ENCODE measurements around the gene ASTN2. TPM values are rescaled to one million over a fixed set of nuclear protein-coding genes. Genes with fewer than 3 reads are reported as not detected.

Gene ASTN2
- total and polyA plus RNA-seq, 2 experiments from 2014 or later: 7.0 to 24.6 TPM

DNA sequence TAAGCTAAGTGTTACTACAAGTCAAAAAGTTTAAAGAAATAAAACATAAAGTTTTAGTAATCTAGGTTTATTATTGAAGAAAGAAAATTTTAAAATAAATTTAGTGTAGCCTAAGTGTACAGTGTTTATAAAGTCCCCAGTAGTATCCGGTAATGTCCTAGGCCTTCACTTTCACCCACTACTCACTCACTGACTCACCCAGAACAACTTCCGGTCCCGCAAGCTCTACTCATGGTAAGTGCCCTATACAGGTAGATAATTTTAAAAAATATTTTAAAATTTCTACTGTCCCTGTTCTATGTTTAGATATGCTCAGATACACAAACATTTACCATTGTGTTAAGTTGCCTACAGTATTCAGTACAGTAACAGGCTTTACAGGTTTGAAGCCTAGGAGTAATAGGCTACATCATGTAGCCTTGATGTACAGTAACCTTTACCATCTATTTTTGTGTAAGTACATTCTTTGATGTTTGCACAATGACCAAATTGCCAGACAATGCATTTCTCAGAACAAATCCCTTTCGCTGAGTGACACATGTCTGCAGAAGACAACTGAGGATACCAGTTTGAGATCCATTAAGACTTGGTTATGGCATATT, 474.1 kb downstream of the ASTN2 start:
- TF ChIP-seq ZNF114 (CRISPR knock-in tag; IDR thresholded peaks at IDR 0.05) (no peak), ZNF331 (CRISPR knock-in tag; IDR thresholded peaks at IDR 0.05; ENCODE audit: low read depth) (no peak), CTCF (conservative IDR thresholded peaks at IDR 0.05; ENCODE audit: low read depth in 2 of 2) (no peak), EZH2 (IDR thresholded peaks at IDR 0.05; ENCODE audit: low read depth, unreplicated experiment) (no peak)
- TF ChIP-seq, protein P1, sequence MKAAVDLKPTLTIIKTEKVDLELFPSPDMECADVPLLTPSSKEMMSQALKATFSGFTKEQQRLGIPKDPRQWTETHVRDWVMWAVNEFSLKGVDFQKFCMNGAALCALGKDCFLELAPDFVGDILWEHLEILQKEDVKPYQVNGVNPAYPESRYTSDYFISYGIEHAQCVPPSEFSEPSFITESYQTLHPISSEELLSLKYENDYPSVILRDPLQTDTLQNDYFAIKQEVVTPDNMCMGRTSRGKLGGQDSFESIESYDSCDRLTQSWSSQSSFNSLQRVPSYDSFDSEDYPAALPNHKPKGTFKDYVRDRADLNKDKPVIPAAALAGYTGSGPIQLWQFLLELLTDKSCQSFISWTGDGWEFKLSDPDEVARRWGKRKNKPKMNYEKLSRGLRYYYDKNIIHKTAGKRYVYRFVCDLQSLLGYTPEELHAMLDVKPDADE (IDR thresholded peaks at IDR 0.05): no peak
- TF ChIP-seq, protein P2, sequence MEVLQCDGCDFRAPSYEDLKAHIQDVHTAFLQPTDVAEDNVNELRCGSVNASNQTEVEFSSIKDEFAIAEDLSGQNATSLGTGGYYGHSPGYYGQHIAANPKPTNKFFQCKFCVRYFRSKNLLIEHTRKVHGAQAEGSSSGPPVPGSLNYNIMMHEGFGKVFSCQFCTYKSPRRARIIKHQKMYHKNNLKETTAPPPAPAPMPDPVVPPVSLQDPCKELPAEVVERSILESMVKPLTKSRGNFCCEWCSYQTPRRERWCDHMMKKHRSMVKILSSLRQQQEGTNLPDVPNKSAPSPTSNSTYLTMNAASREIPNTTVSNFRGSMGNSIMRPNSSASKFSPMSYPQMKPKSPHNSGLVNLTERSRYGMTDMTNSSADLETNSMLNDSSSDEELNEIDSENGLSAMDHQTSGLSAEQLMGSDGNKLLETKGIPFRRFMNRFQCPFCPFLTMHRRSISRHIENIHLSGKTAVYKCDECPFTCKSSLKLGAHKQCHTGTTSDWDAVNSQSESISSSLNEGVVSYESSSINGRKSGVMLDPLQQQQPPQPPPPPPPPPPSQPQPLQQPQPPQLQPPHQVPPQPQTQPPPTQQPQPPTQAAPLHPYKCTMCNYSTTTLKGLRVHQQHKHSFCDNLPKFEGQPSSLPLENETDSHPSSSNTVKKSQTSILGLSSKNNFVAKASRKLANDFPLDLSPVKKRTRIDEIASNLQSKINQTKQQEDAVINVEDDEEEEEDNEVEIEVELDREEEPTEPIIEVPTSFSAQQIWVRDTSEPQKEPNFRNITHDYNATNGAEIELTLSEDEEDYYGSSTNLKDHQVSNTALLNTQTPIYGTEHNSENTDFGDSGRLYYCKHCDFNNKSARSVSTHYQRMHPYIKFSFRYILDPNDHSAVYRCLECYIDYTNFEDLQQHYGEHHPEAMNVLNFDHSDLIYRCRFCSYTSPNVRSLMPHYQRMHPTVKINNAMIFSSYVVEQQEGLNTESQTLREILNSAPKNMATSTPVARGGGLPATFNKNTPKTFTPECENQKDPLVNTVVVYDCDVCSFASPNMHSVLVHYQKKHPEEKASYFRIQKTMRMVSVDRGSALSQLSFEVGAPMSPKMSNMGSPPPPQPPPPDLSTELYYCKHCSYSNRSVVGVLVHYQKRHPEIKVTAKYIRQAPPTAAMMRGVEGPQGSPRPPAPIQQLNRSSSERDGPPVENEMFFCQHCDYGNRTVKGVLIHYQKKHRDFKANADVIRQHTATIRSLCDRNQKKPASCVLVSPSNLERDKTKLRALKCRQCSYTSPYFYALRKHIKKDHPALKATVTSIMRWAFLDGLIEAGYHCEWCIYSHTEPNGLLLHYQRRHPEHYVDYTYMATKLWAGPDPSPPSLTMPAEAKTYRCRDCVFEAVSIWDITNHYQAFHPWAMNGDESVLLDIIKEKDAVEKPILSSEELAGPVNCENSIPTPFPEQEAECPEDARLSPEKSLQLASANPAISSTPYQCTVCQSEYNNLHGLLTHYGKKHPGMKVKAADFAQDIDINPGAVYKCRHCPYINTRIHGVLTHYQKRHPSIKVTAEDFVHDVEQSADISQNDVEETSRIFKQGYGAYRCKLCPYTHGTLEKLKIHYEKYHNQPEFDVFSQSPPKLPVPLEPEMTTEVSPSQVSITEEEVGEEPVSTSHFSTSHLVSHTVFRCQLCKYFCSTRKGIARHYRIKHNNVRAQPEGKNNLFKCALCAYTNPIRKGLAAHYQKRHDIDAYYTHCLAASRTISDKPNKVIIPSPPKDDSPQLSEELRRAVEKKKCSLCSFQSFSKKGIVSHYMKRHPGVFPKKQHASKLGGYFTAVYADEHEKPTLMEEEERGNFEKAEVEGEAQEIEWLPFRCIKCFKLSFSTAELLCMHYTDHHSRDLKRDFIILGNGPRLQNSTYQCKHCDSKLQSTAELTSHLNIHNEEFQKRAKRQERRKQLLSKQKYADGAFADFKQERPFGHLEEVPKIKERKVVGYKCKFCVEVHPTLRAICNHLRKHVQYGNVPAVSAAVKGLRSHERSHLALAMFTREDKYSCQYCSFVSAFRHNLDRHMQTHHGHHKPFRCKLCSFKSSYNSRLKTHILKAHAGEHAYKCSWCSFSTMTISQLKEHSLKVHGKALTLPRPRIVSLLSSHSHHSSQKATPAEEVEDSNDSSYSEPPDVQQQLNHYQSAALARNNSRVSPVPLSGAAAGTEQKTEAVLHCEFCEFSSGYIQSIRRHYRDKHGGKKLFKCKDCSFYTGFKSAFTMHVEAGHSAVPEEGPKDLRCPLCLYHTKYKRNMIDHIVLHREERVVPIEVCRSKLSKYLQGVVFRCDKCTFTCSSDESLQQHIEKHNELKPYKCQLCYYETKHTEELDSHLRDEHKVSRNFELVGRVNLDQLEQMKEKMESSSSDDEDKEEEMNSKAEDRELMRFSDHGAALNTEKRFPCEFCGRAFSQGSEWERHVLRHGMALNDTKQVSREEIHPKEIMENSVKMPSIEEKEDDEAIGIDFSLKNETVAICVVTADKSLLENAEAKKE (CRISPR knock-in tag; IDR thresholded peaks at IDR 0.05): no peak
- peaks cover 11% of the 10 kb centered on the region for H3K4me1 ChIP-seq (ENCODE audit: insufficient read depth)
- Mint-ChIP-seq H3K27ac (no peak overlapping the region), H3K27me3 (ENCODE audit: insufficient read depth, low read depth, poor library complexity) (peaks cover 2% of the 10 kb centered on the region), H3K9me3 (no peaks in the 10 kb centered on the region), H3K4me3 (no peak overlapping the region), H3K4me1 (peaks cover 10% of the 10 kb centered on the region; the same call in 2 of the 3 replicates), H3K36me3 (ENCODE audit: low read depth) (no peaks in the 10 kb centered on the region; the same call in 2 of the 3 replicates)
- 0 out of 2 replicates have a peak, but pooled peaks cover 6% of the 10 kb centered on the region for H3K9me2 ChIP-seq (ENCODE audit: insufficient read depth)
- no peak overlapping the region for H3K4me3 ChIP-seq
- no peaks in the 10 kb centered on the region for H3K27me3 ChIP-seq (ENCODE audit: insufficient read depth)
- ATAC-seq: no peak
- H3K4me2 ChIP-seq: no peak overlapping the region
- no peaks in the 10 kb centered on the region for H3K79me2 ChIP-seq (replicated peaks; ENCODE audit: insufficient read depth)
- DNase-seq (ENCODE audit: low spot score): no peak
- H2AFZ ChIP-seq: no peak overlapping the region
- no peaks in the 10 kb centered on the region for H4K20me1 ChIP-seq (replicated peaks; ENCODE audit: insufficient read depth)
- H3F3A ChIP-seq (replicated peaks; ENCODE audit: low read depth): no peaks in the 10 kb centered on the region
- H3K27ac ChIP-seq (ENCODE audit: low read depth): no peak overlapping the region
- H3K36me3 ChIP-seq (ENCODE audit: insufficient read depth): no peaks in the 10 kb centered on the region

Measured in GM23338 (cell line).